22Rv1 (cell line): Measurements from ENCODE around the gene SGCG.

Experiments
- H3K27ac ChIP-seq: fragments of 450-650 bp; 2 replicates; pipeline ENCODE4 v1.5.1; 2017
- ZFX ChIP-seq: fragments of 450-650 bp; IDR thresholded peaks from 2 replicates; pipeline ENCODE4 v1.6.1; 2017; ENCODE audit warnings: antibody characterized with exemption, borderline replicate concordance
- TF ChIP-seq, protein P1 (sequence below): fragments of 450-650 bp; IDR thresholded peaks from 2 replicates; pipeline ENCODE4 v1.5.1; 2017; ENCODE audit warnings: mild to moderate bottlenecking

Gene SGCG

GRCh38 chr13:23330356-23330755, 149.6 kb downstream of the SGCG start:
- TF ChIP-seq ZFX: no peak
- TF ChIP-seq, protein P1, sequence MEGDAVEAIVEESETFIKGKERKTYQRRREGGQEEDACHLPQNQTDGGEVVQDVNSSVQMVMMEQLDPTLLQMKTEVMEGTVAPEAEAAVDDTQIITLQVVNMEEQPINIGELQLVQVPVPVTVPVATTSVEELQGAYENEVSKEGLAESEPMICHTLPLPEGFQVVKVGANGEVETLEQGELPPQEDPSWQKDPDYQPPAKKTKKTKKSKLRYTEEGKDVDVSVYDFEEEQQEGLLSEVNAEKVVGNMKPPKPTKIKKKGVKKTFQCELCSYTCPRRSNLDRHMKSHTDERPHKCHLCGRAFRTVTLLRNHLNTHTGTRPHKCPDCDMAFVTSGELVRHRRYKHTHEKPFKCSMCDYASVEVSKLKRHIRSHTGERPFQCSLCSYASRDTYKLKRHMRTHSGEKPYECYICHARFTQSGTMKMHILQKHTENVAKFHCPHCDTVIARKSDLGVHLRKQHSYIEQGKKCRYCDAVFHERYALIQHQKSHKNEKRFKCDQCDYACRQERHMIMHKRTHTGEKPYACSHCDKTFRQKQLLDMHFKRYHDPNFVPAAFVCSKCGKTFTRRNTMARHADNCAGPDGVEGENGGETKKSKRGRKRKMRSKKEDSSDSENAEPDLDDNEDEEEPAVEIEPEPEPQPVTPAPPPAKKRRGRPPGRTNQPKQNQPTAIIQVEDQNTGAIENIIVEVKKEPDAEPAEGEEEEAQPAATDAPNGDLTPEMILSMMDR: no peak
- H3K27ac ChIP-seq: no peak overlapping the region

GRCh38 chr13:23339225-23339624, 158.4 kb downstream of the SGCG start:
- no peak overlapping the region for H3K27ac ChIP-seq
- TF ChIP-seq, protein P1: no peak
- no peak for TF ChIP-seq ZFX

- no peak overlapping the region for H3K27ac ChIP-seq
These were observed 164.3 kb downstream of the SGCG start for GRCh38 chr13:23344931-23345595.

DNA sequence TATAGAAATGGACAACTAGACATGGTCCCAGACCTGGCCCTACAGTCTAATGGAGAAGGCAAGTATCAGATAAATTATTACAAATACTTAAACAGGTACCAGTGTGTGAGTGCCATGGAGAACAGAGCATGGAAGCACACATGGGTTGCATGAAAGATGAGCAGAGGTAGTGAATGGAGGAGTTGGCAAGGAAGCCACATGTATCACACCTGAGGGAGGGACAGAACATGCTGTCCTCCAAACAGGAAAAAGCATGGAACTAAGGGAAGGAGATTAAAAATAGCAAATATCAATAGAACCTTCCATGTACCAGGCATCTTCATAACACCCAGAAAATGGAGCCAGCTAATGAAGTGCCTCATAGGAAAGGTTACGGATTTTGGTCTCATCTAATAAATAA, 166.8 kb downstream of the SGCG start:
- no peak for TF ChIP-seq ZFX
- TF ChIP-seq, protein P1: no peak
- H3K27ac ChIP-seq: no peak overlapping the region

More at GRCh38 chr13:23344931-23345595, 164.3 kb downstream of the SGCG start:
- TF ChIP-seq, protein P1: no peak
- no peak for TF ChIP-seq ZFX

GRCh38 chr13:23348262-23349127, 167.7 kb downstream of the SGCG start:
- TF ChIP-seq, protein P1: peak; percentile 12; the same call in 1 of the 2 replicates
- no peak for TF ChIP-seq ZFX
- H3K27ac ChIP-seq: no peak overlapping the region

- no peak overlapping the region for H3K27ac ChIP-seq
- TF ChIP-seq, protein P1: no peak
- no peak for TF ChIP-seq ZFX
These were observed 168.6 kb downstream of the SGCG start for GRCh38 chr13:23349161-23349897.

GRCh38 chr13:23350009-23350408, 169.2 kb downstream of the SGCG start:
- no peak for TF ChIP-seq ZFX
- TF ChIP-seq, protein P1: no peak
- no peak overlapping the region for H3K27ac ChIP-seq
